PC-9 (cell line): ENCODE measurements around the gene DAAM1. TPM values are rescaled to one million over a fixed set of nuclear protein-coding genes. Genes with fewer than 3 reads are reported as not detected.

Experiments
- BruUV-seq: library from RNA; stranded (reverse); fragments of 400-500 nt; replicated peaks from 2 replicates; lab custom pipeline; 2021; lab: Mats Ljungman, UMichigan
- CTCF ChIA-PET: fragments of 300-600 bp; sonication (Branson Sonifier 250); formaldehyde crosslinking; loops from one replicate; lab custom pipeline; 2022; ENCODE audit warnings: antibody characterized with exemption; lab: Charles Lee
- POLR2A ChIA-PET: fragments of 300-600 bp; sonication (Branson Sonifier 250); formaldehyde crosslinking; loops from one replicate; lab custom pipeline; 2022; ENCODE audit warnings: antibody characterized with exemption; ENCODE audit not compliant: unreplicated experiment; lab: Charles Lee
- DNase-seq, 2 experiments: peaks; one replicate each; pipeline versions ENCODE4 v3.0.0 to v3.0.0-alpha.2; 2015 to 2022; ENCODE audit warnings: mixed read lengths in 1 of 2
- H2AFZ ChIP-seq: fragments of 200-600 bp; sonication (generic); 2 replicates; pipeline ENCODE4 v1.8.1; 2017; ENCODE audit warnings: antibody characterized with exemption
- H3F3A ChIP-seq: fragments of 200-600 bp; sonication (generic); 2 replicates; pipeline ENCODE4 v1.8.1; 2017; ENCODE audit warnings: antibody characterized with exemption, mild to moderate bottlenecking, low read depth; ENCODE audit not compliant: insufficient read depth
- H3K27ac ChIP-seq: fragments of 200-600 bp; sonication (generic); 2 replicates; pipeline ENCODE4 v1.6.1; 2016; ENCODE audit warnings: mixed run types
- H3K27me3 ChIP-seq: fragments of 200-600 bp; sonication (generic); 2 replicates; pipeline ENCODE4 v1.6.1; 2016; ENCODE audit warnings: low read depth, mixed run types; ENCODE audit not compliant: insufficient read depth
- H3K36me3 ChIP-seq: fragments of 200-600 bp; sonication (generic); 2 replicates; pipeline ENCODE4 v1.6.1; 2016; ENCODE audit warnings: low read depth, mixed run types
- H3K4me1 ChIP-seq: fragments of 200-600 bp; sonication (generic); replicated peaks from 2 replicates; pipeline ENCODE4 v1.6.1; 2016; ENCODE audit warnings: mixed run types; ENCODE audit not compliant: insufficient read depth
- H3K4me2 ChIP-seq: fragments of 200-600 bp; sonication (generic); 2 replicates; pipeline ENCODE4 v1.6.1; 2017; ENCODE audit warnings: mixed run types
- H3K4me3 ChIP-seq: fragments of 200-600 bp; sonication (generic); 2 replicates; pipeline ENCODE4 v1.6.1; 2016; ENCODE audit warnings: mixed run types
- H3K79me2 ChIP-seq: fragments of 200-600 bp; sonication (generic); 2 replicates; pipeline ENCODE4 v1.6.1; 2017; ENCODE audit warnings: low read depth, mixed run types
- H3K9me2 ChIP-seq: fragments of 200-600 bp; sonication (generic); 2 replicates; pipeline ENCODE4 v1.8.1; 2017; ENCODE audit warnings: mild to moderate bottlenecking; ENCODE audit not compliant: insufficient read depth
- H3K9me3 ChIP-seq: fragments of 200-600 bp; sonication (generic); 2 replicates; pipeline ENCODE4 v1.8.1; 2016; ENCODE audit warnings: low read depth; ENCODE audit not compliant: insufficient read depth
- H4K20me1 ChIP-seq: fragments of 200-600 bp; sonication (generic); 2 replicates; pipeline ENCODE4 v1.8.1; 2017; ENCODE audit not compliant: insufficient read depth
- CTCF ChIP-seq: fragments of 200-600 bp; sonication (generic); conservative IDR thresholded peaks from 2 replicates; pipeline ENCODE4 v1.6.1; 2017; ENCODE audit warnings: mixed run types, antibody characterized with exemption, mild to moderate bottlenecking, moderate library complexity
- EZH2 ChIP-seq: fragments of 200-600 bp; sonication (generic); IDR thresholded peaks from 2 replicates; pipeline ENCODE4 v1.8.0; 2017; ENCODE audit warnings: antibody characterized with exemption, low read depth
- intact Hi-C: fragments of 100-400 bp; cut with micrococcal nuclease; formaldehyde crosslinking; loops from one replicate; pipeline ENCODE4 v1.10.0; 2022; ENCODE audit not compliant: unreplicated experiment
- total RNA-seq: library from RNA; stranded (reverse); gene quantifications from 2 replicates; pipeline ENCODE4 v1.2.3, GENCODE V29; 2021

Gene DAAM1
- total RNA-seq, 1 experiment from 2014 or later: 70.7 TPM

GRCh38 chr14:59344691-59345455, 156.4 kb downstream of the DAAM1 start:
- CTCF ChIA-PET: no interaction called here
- Histone ChIP-seq H3K27ac (no peak overlapping the region), H3K4me3 (no peak overlapping the region), H4K20me1 (no peaks in the 10 kb centered on the region), H3K9me2 (no peaks in the 10 kb centered on the region), H3K9me3 (no peaks in the 10 kb centered on the region; the same call in 1 of the 2 replicates), H3K36me3 (0 out of 2 replicates have a peak, but pooled peaks cover 9% of the 10 kb centered on the region), H3F3A (peaks cover 29% of the 10 kb centered on the region), H3K27me3 (no peaks in the 10 kb centered on the region), H3K4me2 (no peak overlapping the region), H2AFZ (no peak overlapping the region), H3K4me1 (peaks cover 43% of the 10 kb centered on the region), H3K79me2 (no peaks in the 10 kb centered on the region)
- no TSS peak for BruUV-seq
- intact Hi-C loops: loop anchor here (5.0 kb wide), 2 partner anchors 97 to 218 kb away; no protein-coding TSS in a partner anchor
- POLR2A ChIA-PET: interaction anchor here (0.6 kb wide), 1 partner anchor 13 kb away, joined by 5 read pairs; no protein-coding TSS in a partner anchor
- no peak for DNase-seq
- no peak for TF ChIP-seq CTCF
- no peak for TF ChIP-seq EZH2

- ChIA-PET CTCF (no interaction called here), POLR2A (no interaction called here)
- H3K79me2 ChIP-seq: no peaks in the 10 kb centered on the region
- no peak overlapping the region for H3K4me2 ChIP-seq
- no peak overlapping the region for H3K27ac ChIP-seq
- peaks cover 34% of the 10 kb centered on the region for H3K4me1 ChIP-seq
- H3K4me3 ChIP-seq: no peak overlapping the region
- no peak for TF ChIP-seq CTCF
- H3K9me3 ChIP-seq: no peaks in the 10 kb centered on the region; the same call in 1 of the 2 replicates
- no TSS peak for BruUV-seq
- intact Hi-C loops: no loop called here
- peaks cover 23% of the 10 kb centered on the region for H3F3A ChIP-seq
- H2AFZ ChIP-seq: no peak overlapping the region
- no peak for DNase-seq
- H3K9me2 ChIP-seq: no peaks in the 10 kb centered on the region
- H4K20me1 ChIP-seq: no peaks in the 10 kb centered on the region
- H3K36me3 ChIP-seq: 0 out of 2 replicates have a peak, but pooled peaks cover 6% of the 10 kb centered on the region
- H3K27me3 ChIP-seq: no peaks in the 10 kb centered on the region
Measured at GRCh38 chr14:59346329-59346728, 157.9 kb downstream of the DAAM1 start.

GRCh38 chr14:59346796-59347510, 158.5 kb downstream of the DAAM1 start:
- Histone ChIP-seq H3K36me3 (0 out of 2 replicates have a peak, but pooled peaks cover 9% of the 10 kb centered on the region), H3K9me3 (no peaks in the 10 kb centered on the region; the same call in 1 of the 2 replicates), H3K27ac (no peak overlapping the region), H3K79me2 (no peaks in the 10 kb centered on the region), H3K9me2 (no peaks in the 10 kb centered on the region), H2AFZ (no peak overlapping the region), H3K4me1 (peaks cover 27% of the 10 kb centered on the region), H3F3A (peaks cover 17% of the 10 kb centered on the region), H3K4me2 (no peak overlapping the region), H3K4me3 (no peak overlapping the region), H3K27me3 (no peaks in the 10 kb centered on the region), H4K20me1 (no peaks in the 10 kb centered on the region)
- TF ChIP-seq CTCF: no peak
- no peak for TF ChIP-seq EZH2
- ChIA-PET POLR2A (no interaction called here), CTCF (no interaction called here)
- intact Hi-C loops: no loop called here
- DNase-seq: no peak
- BruUV-seq: no TSS peak
